C4-2B (cell line): ENCODE results near the gene KCNQ1.
A peak's percentile ranks its signal among the peaks of the same experiment; 100 is the strongest.
"Not testable (repeated sequence)": the region's sequence is repeated elsewhere in the genome, so short reads cannot be mapped to it uniquely, and the experiment has no call there.

Experiments
- H3K27ac ChIP-seq: fragments of 450-650 bp; 2 replicates; pipeline ENCODE4 v1.5.1; 2017
- CTCF ChIP-seq: fragments of 450-650 bp; conservative IDR thresholded peaks from 2 replicates; pipeline ENCODE4 v1.5.1; 2017; ENCODE audit warnings: mild to moderate bottlenecking
- ZFX ChIP-seq: fragments of 450-650 bp; IDR thresholded peaks from 2 replicates; pipeline ENCODE4 v1.6.1; 2017

KCNQ1 gene

DNA sequence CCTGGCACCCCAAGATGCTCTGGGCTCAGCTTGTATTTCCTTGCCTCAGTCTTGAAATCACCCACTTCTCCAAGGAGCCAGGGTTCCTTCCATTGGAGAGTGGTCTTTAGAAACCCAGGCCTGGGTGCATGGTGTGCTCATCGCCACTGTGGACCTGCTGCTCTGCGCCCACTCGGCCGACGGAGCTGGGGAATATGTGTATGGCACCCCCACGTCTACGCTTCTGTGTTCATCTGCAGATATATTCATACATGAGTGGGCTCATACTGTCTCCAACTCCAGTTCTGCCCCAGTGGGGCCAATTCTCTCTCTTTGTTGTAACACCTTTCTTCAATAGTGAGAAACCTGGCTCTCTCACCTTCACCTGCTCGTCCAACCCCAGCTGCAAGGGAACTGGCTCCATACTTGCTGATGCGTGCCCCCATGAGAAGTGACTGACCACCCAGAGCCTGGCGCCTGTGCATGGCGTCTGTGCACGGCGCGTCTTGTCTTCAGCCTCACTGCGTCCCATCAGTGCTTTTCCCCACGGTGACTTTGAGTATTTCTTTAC lies 39.8 kb downstream of the KCNQ1 start:
- no peak for TF ChIP-seq CTCF
- no peak for TF ChIP-seq ZFX
- H3K27ac ChIP-seq = peak overlapping the region; percentile 61; the same call in 1 of the 2 replicates

DNA sequence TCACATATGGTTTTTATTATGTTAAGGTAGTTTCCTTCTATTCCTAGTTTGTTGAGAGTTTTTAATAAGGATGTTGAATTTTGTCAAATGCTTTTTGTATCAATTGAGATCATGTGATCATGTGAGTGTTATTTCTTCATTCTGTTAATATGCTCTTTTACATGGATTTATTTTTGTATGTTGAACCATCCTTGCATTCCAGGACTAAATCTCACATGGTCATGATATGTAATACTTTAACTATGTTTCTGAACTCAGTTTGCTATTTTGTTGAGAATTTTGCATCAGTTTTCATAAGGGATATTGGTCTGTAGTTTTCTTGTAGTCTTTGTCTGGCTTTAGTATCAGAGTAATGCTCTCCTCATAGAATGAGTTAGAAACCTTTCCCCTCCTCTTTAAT lies 43.2 kb downstream of the KCNQ1 start:
- no peak overlapping the region for H3K27ac ChIP-seq
- TF ChIP-seq ZFX (no peak), CTCF (no peak)

- no peak overlapping the region for H3K27ac ChIP-seq
- TF ChIP-seq CTCF (no peak), ZFX (no peak)
Observed at GRCh38 chr11:2489083-2489482, 44.3 kb downstream of the KCNQ1 start.

- not testable (repeated sequence) for H3K27ac ChIP-seq
Observed at GRCh38 chr11:2497951-2498350, 53.1 kb downstream of the KCNQ1 start.

- no peak overlapping the region for H3K27ac ChIP-seq
- no peak for TF ChIP-seq CTCF
- TF ChIP-seq ZFX = no peak
Observed at GRCh38 chr11:2498750-2499149, 53.9 kb downstream of the KCNQ1 start.

- no peak overlapping the region for H3K27ac ChIP-seq
- TF ChIP-seq ZFX = no peak
- TF ChIP-seq CTCF = no peak
Observed at GRCh38 chr11:2507212-2507901, 62.5 kb downstream of the KCNQ1 start.

DNA sequence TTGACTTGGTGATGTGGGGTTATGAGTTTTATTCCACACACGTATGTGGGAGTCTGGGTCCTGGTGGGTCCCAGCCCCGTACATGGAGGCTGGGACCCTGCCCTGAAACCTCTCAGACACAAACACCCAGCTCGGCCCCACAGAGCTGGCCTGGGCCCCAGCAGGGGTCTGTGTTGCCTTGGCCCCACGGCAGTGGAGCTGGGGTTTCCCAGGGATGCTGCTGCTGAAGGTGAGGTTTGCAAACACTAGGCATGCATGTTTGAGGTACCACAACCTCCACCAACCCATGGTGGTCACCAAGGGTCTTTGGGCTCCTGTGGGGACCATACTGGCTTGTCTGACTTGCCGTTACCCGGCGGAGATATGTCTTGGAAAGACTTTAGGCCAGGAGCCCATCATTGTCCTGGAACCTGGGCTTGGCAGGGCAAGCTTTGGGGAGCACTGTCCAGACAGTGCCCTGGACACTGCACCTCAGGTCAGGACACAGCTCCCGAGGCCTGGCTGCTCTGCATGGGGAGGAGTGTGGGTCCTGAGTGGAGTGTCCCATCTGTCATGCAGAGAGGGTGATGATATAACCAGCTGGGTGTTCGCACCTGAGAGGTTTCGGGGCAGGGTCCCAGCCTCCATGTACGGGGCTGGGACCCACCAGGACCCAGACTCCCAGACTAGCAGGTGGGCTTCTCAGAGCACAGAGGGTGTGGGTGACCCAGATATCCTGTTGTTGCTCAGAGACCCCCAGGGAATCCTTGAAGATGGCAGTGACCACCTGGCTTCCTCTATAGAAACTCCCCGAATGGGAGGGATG lies 63.3 kb downstream of the KCNQ1 start:
- no peak for TF ChIP-seq CTCF
- TF ChIP-seq ZFX = no peak
- H3K27ac ChIP-seq = no peak overlapping the region
